ENCODE results near the gene SLC12A1. TPM values are rescaled to one million over a fixed set of nuclear protein-coding genes. Genes with fewer than 3 reads are reported as not detected.

SLC12A1 gene
- total RNA-seq, 1 experiment from 2014 or later: 0.15 TPM

GRCh38 chr15:48285329-48286214 lies 79.5 kb downstream of the SLC12A1 start:
- DNase-seq (ENCODE audit: low spot score) (peak; percentile 33), ATAC-seq (peak; percentile 85)
- Mint-ChIP-seq H3K4me3 (no peak overlapping the region), H3K36me3 (no peaks in the 10 kb centered on the region), H3K9me3 (no peaks in the 10 kb centered on the region), H3K27ac (no peak overlapping the region; the same call in 1 of the 2 replicates), H3K4me1 (peaks cover 56% of the 10 kb centered on the region), H3K27me3 (ENCODE audit: low read depth) (no peaks in the 10 kb centered on the region)
- TF ChIP-seq NR1H2 (CRISPR knock-in tag; IDR thresholded peaks at IDR 0.05) (no peak), CTCF (IDR thresholded peaks at IDR 0.05) (peak; percentile 56), SP1 (CRISPR knock-in tag; conservative IDR thresholded peaks at IDR 0.05) (no peak), JAZF1 (CRISPR knock-in tag; IDR thresholded peaks at IDR 0.05) (no peak), IRF2 (CRISPR knock-in tag; IDR thresholded peaks at IDR 0.05; ENCODE audit: borderline replicate concordance, low read depth) (no peak), ATF1 (CRISPR knock-in tag; IDR thresholded peaks at IDR 0.05) (no peak), E2F5 (CRISPR knock-in tag; IDR thresholded peaks at IDR 0.05) (no peak), HMGXB4 (CRISPR knock-in tag; IDR thresholded peaks at IDR 0.05) (no peak)
- CTCF ChIA-PET: interaction anchor here (0.6 to 3.5 kb wide), 12 partner anchors 9 to 1090 kb away, joined by 3 to 18 read pairs (median 7); no protein-coding TSS in a partner anchor
- POLR2A ChIA-PET: no interaction called here

GRCh38 chr15:48289628-48290027 lies 83.5 kb downstream of the SLC12A1 start:
- TF ChIP-seq FOXP4 (CRISPR knock-in tag; IDR thresholded peaks at IDR 0.05) (no peak), ZSCAN18 (CRISPR knock-in tag; IDR thresholded peaks at IDR 0.05) (no peak), USF1 (CRISPR knock-in tag; IDR thresholded peaks at IDR 0.05) (no peak), NFATC4 (CRISPR knock-in tag; IDR thresholded peaks at IDR 0.05) (no peak), SMAD4 (CRISPR knock-in tag; IDR thresholded peaks at IDR 0.05) (no peak), ATF2 (CRISPR knock-in tag; IDR thresholded peaks at IDR 0.05; ENCODE audit: borderline replicate concordance, low read depth) (no peak), ZNF219 (CRISPR knock-in tag; IDR thresholded peaks at IDR 0.05; ENCODE audit: borderline replicate concordance) (no peak), JAZF1 (CRISPR knock-in tag; IDR thresholded peaks at IDR 0.05) (no peak), GRHL2 (CRISPR knock-in tag; IDR thresholded peaks at IDR 0.05; ENCODE audit: insufficient replicate concordance, severe bottlenecking) (no peak), ZMAT4 (CRISPR knock-in tag; IDR thresholded peaks at IDR 0.05) (no peak), IRF1 (CRISPR knock-in tag; IDR thresholded peaks at IDR 0.05) (no peak), ZNF671 (CRISPR knock-in tag; IDR thresholded peaks at IDR 0.05) (no peak), ZNF121 (CRISPR knock-in tag; IDR thresholded peaks at IDR 0.05) (no peak)
- H3K27ac Mint-ChIP-seq: no peak overlapping the region
- H3K9me3 Mint-ChIP-seq: no peaks in the 10 kb centered on the region
- H3K4me3 Mint-ChIP-seq: no peak overlapping the region
- peaks cover 47% of the 10 kb centered on the region for H3K4me1 Mint-ChIP-seq
- no peak for ATAC-seq
- POLR2A ChIA-PET: no interaction called here
- H3K36me3 Mint-ChIP-seq: no peaks in the 10 kb centered on the region
- CTCF ChIA-PET: interaction anchor here (1.0 to 1.3 kb wide), 3 partner anchors 63 to 205 kb away, joined by 3 read pairs; no protein-coding TSS in a partner anchor
- H3K27me3 Mint-ChIP-seq (ENCODE audit: low read depth): no peaks in the 10 kb centered on the region
- DNase-seq (ENCODE audit: low spot score): no peak

Data from WTC11 (cell line).